Natural killer cell (primary cell): Measurements from ENCODE around the gene RCC1. TPM values are rescaled to one million over a fixed set of nuclear protein-coding genes. Genes with fewer than 3 reads are reported as not detected.

Experiments used
- ATAC-seq, 3 donors: fragments of 150-1000 bp in 2 of 3; fragments of 200-7000 bp in 1 of 3; cut with Tn5 transposase; 1 replicate in 1 of 3; 2 replicates in 2 of 3; pipeline ENCODE4 v1.10.0; 2021; ENCODE audit warnings: mild to moderate bottlenecking in 2 of 3, moderate library complexity in 2 of 3
- DNase-seq, 2 donors: peaks; one replicate each; pipeline versions ENCODE4 v3.0.0 to v3.0.0-alpha.2; 2013 to 2021; ENCODE audit warnings: mixed read lengths in 1 of 2
- H3K27ac ChIP-seq: one replicate; pipeline ENCODE4 v1.5.1; 2013; ENCODE audit warnings: mild to moderate bottlenecking, low read length
- H3K27me3 ChIP-seq: one replicate; pipeline ENCODE4 v1.6.1; 2013; ENCODE audit warnings: low read length; ENCODE audit not compliant: control insufficient read depth, insufficient read depth
- H3K36me3 ChIP-seq: one replicate; pipeline ENCODE4 v1.6.1; 2013; ENCODE audit warnings: low read length; ENCODE audit not compliant: control insufficient read depth, insufficient read depth
- H3K4me1 ChIP-seq: one replicate; pipeline ENCODE4 v1.6.1; 2013; ENCODE audit warnings: low read length; ENCODE audit not compliant: control insufficient read depth, insufficient read depth
- H3K4me3 ChIP-seq: one replicate; pipeline ENCODE4 v1.5.1; 2013; ENCODE audit warnings: low read length
- H3K9me3 ChIP-seq: one replicate; pipeline ENCODE4 v1.6.1; 2013; ENCODE audit warnings: low read length; ENCODE audit not compliant: control insufficient read depth, insufficient read depth
- H3K27ac Mint-ChIP-seq, 2 donors: one replicate each; pipeline ENCODE4 v1.8.0; 2022; ENCODE audit warnings: mild to moderate bottlenecking in 2 of 2, mixed read lengths in 2 of 2, moderate library complexity in 1 of 2
- H3K27me3 Mint-ChIP-seq, 2 donors: one replicate each; pipeline ENCODE4 v1.8.0; 2022; ENCODE audit warnings: low read depth in 2 of 2, mixed read lengths in 2 of 2
- H3K36me3 Mint-ChIP-seq: one replicate; pipeline ENCODE4 v1.8.0; 2022; ENCODE audit warnings: mixed read lengths
- H3K4me1 Mint-ChIP-seq, 2 donors: one replicate each; pipeline ENCODE4 v1.8.0; 2022; ENCODE audit warnings: mixed read lengths in 2 of 2
- H3K4me3 Mint-ChIP-seq: one replicate; pipeline ENCODE4 v1.8.0; 2022; ENCODE audit warnings: mild to moderate bottlenecking, moderate library complexity, mixed read lengths
- H3K9me3 Mint-ChIP-seq, 2 donors: one replicate each; pipeline ENCODE4 v1.8.0; 2022; ENCODE audit warnings: mixed read lengths in 2 of 2
- WGBS: methylation state at CpG from one replicate; pipeline ENCODE4 v1.1.7; 2013; ENCODE audit warnings: missing lambda C conversion rate; ENCODE audit not compliant: insufficient coverage; 5-methylcytosine and 5-hydroxymethylcytosine counted together
- intact Hi-C: fragments of 100-400 bp; cut with micrococcal nuclease; formaldehyde crosslinking; loops from one replicate; pipeline ENCODE4 v1.14.2; 2022
- total RNA-seq, 4 donors: library from RNA; stranded (reverse); fragments of 120-200 nt in 1 of 4; gene quantifications; one replicate each; pipeline versions ENCODE4 v1.2.3 to v1.2.4, GENCODE V29; 2013 to 2022
- TF ChIP-seq, protein P1 (sequence below): fragments of 200-600 bp; IDR thresholded peaks from one replicate; pipeline ENCODE4 v1.8.0; 2022; ENCODE audit warnings: antibody characterized with exemption

The RCC1 gene
- total RNA-seq, 3 donors from 2014 or later (not counting 1 experiment from before 2014, with no cell fraction given), result 15.9 to 23.7 (median 19.2) TPM

- no peaks in the 10 kb centered on the region for H3K9me3 Mint-ChIP-seq
- intact Hi-C loops, result no loop called here
- ATAC-seq (no peak), DNase-seq (peak in 1 of 2 donors; percentile 11)
- Histone ChIP-seq H3K27me3 (no peaks in the 10 kb centered on the region), H3K36me3 (peaks cover 34% of the 10 kb centered on the region), H3K9me3 (no peaks in the 10 kb centered on the region), H3K4me3 (no peak overlapping the region), H3K4me1 (peaks cover 27% of the 10 kb centered on the region), H3K27ac (no peak overlapping the region)
- peak overlapping the region in 1 of 2 donors; percentile 62 for H3K27ac Mint-ChIP-seq
- H3K36me3 Mint-ChIP-seq, result peaks cover 16% of the 10 kb centered on the region
- TF ChIP-seq, protein P1, sequence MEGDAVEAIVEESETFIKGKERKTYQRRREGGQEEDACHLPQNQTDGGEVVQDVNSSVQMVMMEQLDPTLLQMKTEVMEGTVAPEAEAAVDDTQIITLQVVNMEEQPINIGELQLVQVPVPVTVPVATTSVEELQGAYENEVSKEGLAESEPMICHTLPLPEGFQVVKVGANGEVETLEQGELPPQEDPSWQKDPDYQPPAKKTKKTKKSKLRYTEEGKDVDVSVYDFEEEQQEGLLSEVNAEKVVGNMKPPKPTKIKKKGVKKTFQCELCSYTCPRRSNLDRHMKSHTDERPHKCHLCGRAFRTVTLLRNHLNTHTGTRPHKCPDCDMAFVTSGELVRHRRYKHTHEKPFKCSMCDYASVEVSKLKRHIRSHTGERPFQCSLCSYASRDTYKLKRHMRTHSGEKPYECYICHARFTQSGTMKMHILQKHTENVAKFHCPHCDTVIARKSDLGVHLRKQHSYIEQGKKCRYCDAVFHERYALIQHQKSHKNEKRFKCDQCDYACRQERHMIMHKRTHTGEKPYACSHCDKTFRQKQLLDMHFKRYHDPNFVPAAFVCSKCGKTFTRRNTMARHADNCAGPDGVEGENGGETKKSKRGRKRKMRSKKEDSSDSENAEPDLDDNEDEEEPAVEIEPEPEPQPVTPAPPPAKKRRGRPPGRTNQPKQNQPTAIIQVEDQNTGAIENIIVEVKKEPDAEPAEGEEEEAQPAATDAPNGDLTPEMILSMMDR, result no peak
- 83% methylated on average over 6 of the region's 6 CpGs for WGBS
- H3K4me1 Mint-ChIP-seq, result peaks cover 38 to 41% of the 10 kb centered on the region in 2 donors
- H3K4me3 Mint-ChIP-seq, result no peak overlapping the region
- peaks cover 0 to 3% of the 10 kb centered on the region in 2 donors for H3K27me3 Mint-ChIP-seq
These were observed 72.9 kb downstream of the RCC1 start for GRCh38 chr1:28578696-28579218.

DNA sequence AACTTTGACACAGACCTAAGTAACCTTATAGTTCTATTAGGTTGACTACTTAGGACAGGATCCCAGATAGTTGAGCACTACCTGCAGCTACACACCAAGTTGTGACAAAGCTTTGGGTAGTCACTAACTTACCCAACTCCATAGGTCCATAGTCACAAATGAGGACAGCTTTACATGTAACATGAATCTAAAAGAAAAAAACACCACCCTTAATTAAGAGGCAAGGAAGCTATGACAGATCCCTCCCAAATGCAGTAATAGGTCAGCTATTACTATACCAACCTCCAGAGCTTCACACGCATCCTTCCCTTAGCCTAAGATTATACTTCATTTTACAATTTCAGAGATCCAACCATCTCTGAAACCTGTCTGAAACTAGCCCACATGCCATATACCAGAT, 73.6 kb downstream of the RCC1 start:
- H3K36me3 ChIP-seq, result peaks cover 32% of the 10 kb centered on the region

GRCh38 chr1:28580722-28581530, 75.1 kb downstream of the RCC1 start:
- H3K9me3 Mint-ChIP-seq, result no peaks in the 10 kb centered on the region
- intact Hi-C loops, result loop anchor here (1.0 to 2.0 kb wide), 2 partner anchors 63 to 156 kb away; partner anchors contain the start of gene YTHDF2
- under 1% methylated on average over 26 of the region's 26 CpGs for WGBS
- Histone ChIP-seq H3K4me3 (peak overlapping the region; percentile 89), H3K27me3 (no peaks in the 10 kb centered on the region), H3K36me3 (peaks cover 32% of the 10 kb centered on the region), H3K4me1 (peaks cover 27% of the 10 kb centered on the region), H3K27ac (peak overlapping the region; percentile 65), H3K9me3 (no peaks in the 10 kb centered on the region)
- ATAC-seq (peak; percentile 53 to 64 (median 53)), DNase-seq (peak in 1 of 2 donors; percentile 84)
- H3K27me3 Mint-ChIP-seq, result peaks cover 0 to 3% of the 10 kb centered on the region in 2 donors
- H3K4me1 Mint-ChIP-seq, result peaks cover 38 to 41% of the 10 kb centered on the region in 2 donors
- peaks cover 16% of the 10 kb centered on the region for H3K36me3 Mint-ChIP-seq
- H3K27ac Mint-ChIP-seq, result peak overlapping the region; percentile 83 to 89
- TF ChIP-seq, protein P1, result peak; percentile 27
- H3K4me3 Mint-ChIP-seq, result peak overlapping the region; percentile 92

More for the DNA sequence above, 73.6 kb downstream of the RCC1 start:
- intact Hi-C loops, result no loop called here
- ATAC-seq (no peak), DNase-seq (peak in 1 of 2 donors; percentile 21)
- Mint-ChIP-seq H3K4me1 (peaks cover 38 to 41% of the 10 kb centered on the region in 2 donors), H3K9me3 (no peaks in the 10 kb centered on the region), H3K4me3 (peak overlapping the region; percentile 92), H3K27ac (peak overlapping the region; percentile 83 to 89), H3K27me3 (peaks cover 0 to 3% of the 10 kb centered on the region in 2 donors), H3K36me3 (peaks cover 16% of the 10 kb centered on the region)
- H3K4me3 ChIP-seq, result no peak overlapping the region
- no peaks in the 10 kb centered on the region for H3K27me3 ChIP-seq
- H3K4me1 ChIP-seq, result peaks cover 27% of the 10 kb centered on the region
- TF ChIP-seq, protein P1, result no peak
- H3K9me3 ChIP-seq, result no peaks in the 10 kb centered on the region
- 78% methylated on average over 1 of the region's 1 CpG for WGBS
- peak overlapping the region; percentile 3 for H3K27ac ChIP-seq
